Fibroblast of peridontal ligament (primary cell): ENCODE measurements around the gene ZNF148.

Source experiments
- DNase-seq: peaks from one replicate; pipeline ENCODE4 v3.0.0-alpha.2; 2010; ENCODE audit errors: extremely low read depth

ZNF148 gene

DNA sequence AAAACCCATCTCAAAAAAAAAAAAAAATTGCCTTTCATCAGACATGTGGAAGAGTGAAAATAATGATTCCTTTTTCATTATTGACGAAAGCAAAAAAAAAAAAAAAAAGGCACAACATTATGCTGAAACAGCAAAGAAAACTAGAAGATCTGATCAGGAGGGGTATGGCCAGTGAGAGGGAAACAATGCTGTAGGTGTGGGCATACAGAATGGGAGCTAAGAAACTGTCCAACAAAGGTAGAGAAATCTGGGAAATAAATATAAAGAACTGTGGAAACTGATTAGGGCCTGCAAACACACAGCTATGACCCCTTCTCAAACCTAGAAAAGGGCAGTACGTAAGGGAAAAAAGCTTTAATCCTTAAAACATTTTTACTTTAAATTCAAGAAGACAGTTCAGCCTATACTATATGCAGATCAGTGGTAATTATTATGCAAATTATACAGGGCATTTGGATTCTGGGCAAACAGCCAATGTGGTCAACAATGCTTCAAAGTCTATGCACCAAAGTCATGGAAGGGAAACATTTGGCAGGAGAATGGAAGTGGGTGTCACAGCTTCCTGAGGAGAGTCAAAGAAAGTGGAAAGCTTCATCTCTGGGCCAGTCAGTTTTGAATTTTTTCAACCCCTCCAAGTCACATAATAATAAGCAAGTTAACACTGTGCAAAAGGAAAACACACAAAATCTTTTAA, 94.3 kb downstream of the ZNF148 start:
- DNase-seq: peak; percentile 71

GRCh38 chr3:125278155-125278554, 97.0 kb downstream of the ZNF148 start:
- no peak for DNase-seq

- no peak for DNase-seq
Observed at GRCh38 chr3:125271127-125271526, 104.0 kb downstream of the ZNF148 start.

- DNase-seq: no peak
Observed at GRCh38 chr3:125267460-125267859, 107.7 kb downstream of the ZNF148 start.

DNA sequence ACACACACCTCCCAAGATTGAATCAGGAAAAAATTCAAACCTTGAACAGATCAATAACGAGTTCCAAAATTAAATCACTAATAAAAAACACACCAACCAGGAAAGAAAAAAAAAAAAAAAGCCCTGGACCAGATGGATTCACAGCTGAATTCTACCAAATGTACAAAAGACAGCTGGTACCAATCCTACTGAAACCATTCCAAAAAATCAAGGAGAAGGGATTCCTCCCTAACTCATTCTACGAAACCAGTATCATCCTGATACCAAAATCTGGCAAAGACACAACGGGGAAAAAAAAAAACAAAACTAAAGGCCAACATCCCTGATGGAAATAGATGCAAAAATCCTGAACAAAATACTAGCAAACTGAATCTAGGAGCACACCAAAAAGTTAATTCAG, 108.2 kb downstream of the ZNF148 start:
- no peak for DNase-seq

GRCh38 chr3:125262161-125262560, 113.0 kb downstream of the ZNF148 start:
- DNase-seq: peak; percentile 8

GRCh38 chr3:125261031-125261430, 114.1 kb downstream of the ZNF148 start:
- DNase-seq: no peak

DNA sequence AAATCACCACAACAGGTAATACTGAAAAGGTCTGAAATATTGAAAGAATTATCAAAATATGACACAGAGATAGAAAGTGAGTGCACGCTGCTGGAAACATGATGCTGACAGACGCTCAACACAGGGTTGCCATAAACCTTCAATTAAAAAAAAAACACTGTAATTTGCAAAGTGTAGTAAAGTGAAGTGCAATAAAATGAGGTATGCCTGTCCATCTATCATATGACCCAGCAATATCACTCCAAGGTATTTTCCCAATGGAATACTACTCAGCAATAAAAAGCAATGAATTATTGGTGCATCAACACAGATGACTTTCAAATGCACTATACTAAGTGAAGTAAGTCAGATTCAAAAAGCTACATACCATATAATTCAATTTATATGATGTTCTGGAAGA, 115.0 kb downstream of the ZNF148 start:
- no peak for DNase-seq

GRCh38 chr3:125257536-125257935, 117.6 kb downstream of the ZNF148 start:
- no peak for DNase-seq

DNA sequence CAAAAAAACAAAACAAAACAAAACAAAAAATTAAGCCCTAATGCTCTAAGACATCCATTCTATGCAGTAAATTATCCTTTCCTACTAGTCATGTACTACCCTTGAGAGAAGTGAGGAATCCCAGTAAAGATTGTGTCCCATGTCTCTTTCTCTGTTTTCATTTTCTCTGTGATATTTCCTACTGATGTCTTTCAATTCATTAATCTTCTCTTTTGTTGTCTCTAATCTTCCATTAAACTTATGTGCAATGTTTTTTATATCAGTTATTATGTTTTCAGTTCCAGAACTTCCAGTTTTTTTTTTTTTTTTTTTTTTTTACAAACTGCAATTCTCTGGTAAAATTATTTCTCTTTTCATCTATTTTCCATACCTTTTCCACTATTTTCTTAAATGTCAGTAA, 118.5 kb downstream of the ZNF148 start:
- DNase-seq: no peak

- no peak for DNase-seq
Observed at GRCh38 chr3:125250973-125251372, 124.2 kb downstream of the ZNF148 start.

DNA sequence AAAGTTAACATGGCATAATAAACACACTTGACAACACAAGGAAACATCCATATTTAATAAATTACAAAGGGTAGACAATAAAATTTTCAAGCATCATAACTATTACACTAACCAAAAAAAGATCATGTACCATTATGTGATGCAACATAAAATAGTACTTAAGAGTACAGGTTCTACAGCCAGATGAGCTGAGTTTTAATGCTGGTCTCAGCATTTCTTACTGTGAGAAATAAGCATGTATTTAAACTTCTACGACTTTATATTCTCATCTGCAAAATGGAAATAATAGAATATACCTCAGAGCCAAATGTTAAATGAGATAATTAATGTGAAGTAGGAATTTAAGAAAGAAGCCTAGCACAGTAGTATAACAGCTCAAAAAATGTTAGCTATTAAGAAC, 128.9 kb downstream of the ZNF148 start:
- no peak for DNase-seq

DNA sequence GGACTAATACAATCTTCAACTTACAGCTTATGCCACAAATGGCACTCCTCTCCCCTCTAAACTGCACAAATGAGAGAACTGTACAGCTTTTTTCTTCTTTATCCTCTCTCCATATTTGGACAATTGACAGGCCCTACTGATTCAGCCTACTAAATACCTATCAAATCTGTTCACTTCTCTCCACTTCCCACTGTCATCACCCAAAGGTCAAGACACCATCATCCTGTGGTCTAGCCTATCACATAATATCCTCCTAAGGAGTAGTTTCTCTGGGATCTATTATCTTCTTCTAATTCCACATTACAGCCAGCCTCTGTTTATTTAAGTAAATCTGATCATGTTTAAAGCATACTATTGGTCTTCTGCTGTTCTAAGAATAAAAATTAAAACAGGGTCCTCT, 129.6 kb downstream of the ZNF148 start:
- DNase-seq: peak; percentile 9

GRCh38 chr3:125240496-125240895, 134.6 kb downstream of the ZNF148 start:
- DNase-seq: peak; percentile 6

- DNase-seq: no peak
Observed at GRCh38 chr3:125239266-125239665, 135.9 kb downstream of the ZNF148 start.

GRCh38 chr3:125238759-125239158, 136.4 kb downstream of the ZNF148 start:
- DNase-seq: no peak

- DNase-seq: peak; percentile 74
Observed at GRCh38 chr3:125236331-125236903, 138.7 kb downstream of the ZNF148 start.

DNA sequence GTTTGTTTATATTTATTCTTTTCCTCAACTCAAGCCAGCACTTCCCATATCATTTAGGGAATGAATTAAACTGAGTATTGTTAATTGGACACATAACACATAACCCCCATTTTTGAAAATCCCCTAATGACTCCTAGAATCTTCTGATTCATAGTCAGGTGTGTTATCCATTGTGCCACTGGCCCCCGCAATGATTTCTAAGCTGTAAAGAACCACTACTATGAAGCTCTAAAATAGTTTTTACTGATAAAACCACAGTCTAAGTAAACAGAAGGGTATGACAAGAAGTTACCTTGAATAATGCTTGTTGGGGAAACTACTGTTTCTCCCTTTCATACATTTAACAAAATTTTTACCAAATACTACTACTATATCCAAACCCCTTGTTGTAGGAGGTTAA, 140.3 kb downstream of the ZNF148 start:
- no peak for DNase-seq

GRCh38 chr3:125232401-125232800, 142.7 kb downstream of the ZNF148 start:
- no peak for DNase-seq

DNA sequence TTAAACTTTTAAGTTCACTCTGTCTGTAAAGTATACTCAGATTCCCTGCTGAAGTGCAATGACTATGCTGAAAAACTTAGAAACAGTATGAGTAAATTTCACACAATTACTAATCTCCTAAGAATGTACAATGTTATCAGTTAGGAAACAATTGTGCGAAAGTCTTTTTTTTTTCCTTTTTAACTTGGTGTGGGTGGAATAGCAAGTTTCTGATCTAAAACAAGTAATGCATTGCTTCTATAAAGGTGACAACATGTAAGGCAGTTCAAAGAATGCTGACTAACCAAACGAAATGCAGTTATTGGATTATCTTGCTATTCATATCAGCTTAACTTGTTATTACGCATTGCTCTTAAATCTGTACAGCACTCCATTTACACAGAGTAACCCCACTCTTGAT, 143.2 kb downstream of the ZNF148 start:
- peak; percentile 85 for DNase-seq

GRCh38 chr3:125229707-125230106, 145.4 kb downstream of the ZNF148 start:
- no peak for DNase-seq

DNA sequence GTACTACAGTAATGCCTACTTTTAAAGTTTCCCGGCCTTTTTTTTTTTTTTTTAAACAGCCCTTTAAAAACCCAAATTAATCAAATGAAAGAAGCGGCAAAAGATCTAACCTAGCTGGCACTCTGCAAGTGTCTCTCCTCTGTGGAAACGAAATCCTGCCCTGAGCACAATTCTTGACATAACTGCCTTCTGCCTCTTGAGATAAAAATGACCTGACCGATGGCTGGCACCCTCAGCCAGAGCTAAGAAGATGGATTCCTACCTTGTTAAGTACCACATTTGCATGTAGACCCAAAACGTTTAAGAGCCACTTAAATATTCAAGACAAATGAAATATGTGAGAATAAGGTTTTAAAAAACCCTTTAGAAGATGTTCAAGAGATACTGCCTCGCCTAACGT, 146.0 kb downstream of the ZNF148 start:
- no peak for DNase-seq

GRCh38 chr3:125221831-125222230, 153.3 kb downstream of the ZNF148 start:
- DNase-seq: no peak
